GM08714 (cell line): ENCODE results near the gene PCNT.

Source experiments
- H3K4me3 ChIP-seq: fragments of 200-500 bp; sonication (Bioruptor generic); 2 replicates; pipeline ENCODE4 v1.5.1; 2014; ENCODE audit warnings: mild to moderate bottlenecking, low read length, inconsistent platforms
- ZNF274 ChIP-seq: IDR thresholded peaks from 2 replicates; pipeline ENCODE4 v1.6.1; 2012; ENCODE audit warnings: mild to moderate bottlenecking, low read depth, low read length

PCNT gene

DNA sequence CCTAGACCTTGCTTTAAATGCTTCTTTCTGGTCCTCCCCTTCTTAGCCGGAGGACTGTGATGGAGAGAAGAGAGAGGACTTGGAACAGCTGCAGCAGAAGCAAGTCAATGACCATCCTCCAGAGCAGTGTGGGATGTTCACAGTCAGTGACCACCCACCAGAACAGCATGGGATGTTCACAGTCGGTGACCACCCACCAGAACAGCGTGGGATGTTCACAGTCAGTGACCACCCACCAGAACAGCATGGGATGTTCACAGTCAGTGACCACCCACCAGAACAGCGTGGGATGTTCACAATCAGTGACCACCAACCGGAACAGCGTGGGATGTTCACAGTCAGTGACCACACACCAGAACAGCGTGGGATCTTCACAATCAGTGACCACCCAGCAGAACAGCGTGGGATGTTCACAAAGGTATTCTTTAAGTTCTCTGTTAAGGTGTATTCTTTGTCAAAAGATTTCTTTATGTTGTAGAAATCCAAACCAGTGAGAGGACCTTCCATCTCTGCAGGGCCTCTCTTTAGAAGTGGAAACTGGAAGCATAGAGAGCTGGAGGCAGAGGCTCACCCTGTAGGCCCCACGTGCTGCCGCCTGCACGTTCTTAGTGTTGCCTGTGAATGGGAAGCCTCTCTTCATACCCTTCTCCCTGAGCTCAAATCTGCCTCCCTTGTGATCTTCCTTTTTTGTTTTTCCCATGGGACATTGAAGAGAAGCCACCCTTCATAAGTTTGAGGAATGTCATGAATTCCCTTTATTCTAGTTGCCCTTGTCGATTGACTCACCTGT is 10.6 kb downstream of the PCNT start:
- TF ChIP-seq ZNF274, result no peak

DNA sequence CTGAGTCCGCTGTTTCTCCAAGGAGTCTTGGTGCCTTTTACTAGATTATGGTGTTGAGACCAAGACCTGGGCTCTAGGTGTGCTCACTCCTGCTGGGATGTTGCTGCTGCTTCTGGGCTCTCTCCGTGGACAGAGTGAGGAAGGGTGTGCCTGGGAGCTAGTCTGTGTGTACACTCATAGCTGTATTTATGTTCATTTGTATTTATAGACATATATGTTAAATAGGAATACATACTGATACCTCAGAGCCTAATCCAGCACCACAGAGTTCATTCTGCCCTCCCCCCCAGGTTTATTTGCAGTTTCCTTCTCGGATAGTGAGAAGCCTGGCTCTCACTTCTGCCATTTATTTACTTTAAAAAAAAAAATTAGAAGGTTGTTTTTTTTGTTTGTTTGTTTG is 12.6 kb downstream of the PCNT start:
- TF ChIP-seq ZNF274, result no peak
- no peak overlapping the region for H3K4me3 ChIP-seq

More for the DNA sequence above, 10.6 kb downstream of the PCNT start:
- H3K4me3 ChIP-seq, result no peak overlapping the region

DNA sequence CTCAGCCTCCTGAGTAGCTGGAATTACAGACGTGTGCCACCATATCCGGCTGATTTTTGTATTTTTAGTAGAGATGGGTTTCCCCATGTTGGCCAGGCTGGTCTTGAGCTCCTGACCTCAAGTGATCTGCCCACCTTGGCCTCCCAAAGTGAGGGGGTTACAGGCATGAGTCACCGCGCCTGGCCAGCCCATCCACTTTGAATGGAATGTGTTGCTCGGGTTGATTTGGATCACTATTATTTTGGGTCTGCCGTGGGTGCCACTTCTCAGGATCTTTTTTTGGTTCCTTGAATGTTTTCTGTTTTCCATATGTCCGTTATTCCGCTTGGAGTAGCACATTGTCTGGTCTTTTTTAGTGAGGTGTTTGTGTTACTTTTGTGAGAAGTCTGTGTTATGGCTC is 17.0 kb downstream of the PCNT start:
- no peak for TF ChIP-seq ZNF274
- H3K4me3 ChIP-seq, result no peak overlapping the region

DNA sequence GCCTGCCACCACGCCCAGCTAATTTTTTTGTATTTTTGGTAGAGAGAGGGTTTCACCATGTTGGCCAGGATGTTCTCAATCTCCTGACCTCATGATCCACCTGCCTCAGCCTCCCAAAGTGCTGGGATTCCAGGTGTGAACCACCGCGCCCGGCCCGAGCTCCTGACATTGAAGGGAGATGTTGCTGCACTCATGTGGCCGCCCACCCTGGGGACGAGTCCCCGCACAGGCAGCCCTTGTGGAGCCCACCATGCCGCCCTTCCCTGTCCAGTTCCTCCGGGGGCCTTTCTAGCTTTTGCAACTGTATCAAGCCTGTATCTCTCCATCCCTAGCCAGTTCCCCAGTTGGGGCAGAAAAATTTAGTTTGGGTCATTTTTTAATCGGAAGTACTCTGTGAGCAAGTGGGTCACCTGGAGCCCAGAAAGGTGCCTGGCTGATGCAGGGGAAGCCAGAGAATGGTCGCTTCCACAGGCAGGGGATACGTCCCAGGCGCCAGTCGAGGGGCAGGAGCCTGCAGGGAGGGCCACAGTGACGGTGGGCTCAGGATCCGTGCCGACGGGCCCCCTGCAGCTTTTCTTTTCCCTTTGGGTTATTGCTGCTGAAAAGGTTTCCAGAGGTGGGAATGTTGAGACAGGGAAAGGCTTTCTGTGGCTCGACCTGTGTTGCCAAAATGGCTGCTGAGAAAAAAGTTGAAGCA is 20.4 kb downstream of the PCNT start:
- TF ChIP-seq ZNF274, result no peak
- no peak overlapping the region for H3K4me3 ChIP-seq

DNA sequence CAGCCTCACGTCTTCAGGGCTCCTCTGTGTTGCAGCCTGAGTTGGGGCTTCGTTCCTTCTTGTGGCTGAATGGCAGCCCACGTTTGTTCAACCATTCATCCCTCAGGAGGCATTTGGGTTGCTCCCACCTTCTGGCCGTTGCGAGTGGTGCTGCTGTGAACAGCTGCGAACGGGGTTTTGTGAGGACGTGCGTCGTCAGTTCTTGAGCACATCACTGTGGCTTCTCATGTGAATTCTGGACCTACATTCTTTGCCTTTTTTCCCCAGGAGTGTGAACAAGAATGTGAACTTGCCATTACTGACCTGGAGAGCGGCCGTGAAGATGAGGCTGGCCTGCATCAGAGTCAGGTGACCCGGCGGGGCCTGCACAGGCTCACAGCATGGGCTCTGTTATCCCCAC is 21.9 kb downstream of the PCNT start:
- H3K4me3 ChIP-seq, result no peak overlapping the region
- no peak for TF ChIP-seq ZNF274

DNA sequence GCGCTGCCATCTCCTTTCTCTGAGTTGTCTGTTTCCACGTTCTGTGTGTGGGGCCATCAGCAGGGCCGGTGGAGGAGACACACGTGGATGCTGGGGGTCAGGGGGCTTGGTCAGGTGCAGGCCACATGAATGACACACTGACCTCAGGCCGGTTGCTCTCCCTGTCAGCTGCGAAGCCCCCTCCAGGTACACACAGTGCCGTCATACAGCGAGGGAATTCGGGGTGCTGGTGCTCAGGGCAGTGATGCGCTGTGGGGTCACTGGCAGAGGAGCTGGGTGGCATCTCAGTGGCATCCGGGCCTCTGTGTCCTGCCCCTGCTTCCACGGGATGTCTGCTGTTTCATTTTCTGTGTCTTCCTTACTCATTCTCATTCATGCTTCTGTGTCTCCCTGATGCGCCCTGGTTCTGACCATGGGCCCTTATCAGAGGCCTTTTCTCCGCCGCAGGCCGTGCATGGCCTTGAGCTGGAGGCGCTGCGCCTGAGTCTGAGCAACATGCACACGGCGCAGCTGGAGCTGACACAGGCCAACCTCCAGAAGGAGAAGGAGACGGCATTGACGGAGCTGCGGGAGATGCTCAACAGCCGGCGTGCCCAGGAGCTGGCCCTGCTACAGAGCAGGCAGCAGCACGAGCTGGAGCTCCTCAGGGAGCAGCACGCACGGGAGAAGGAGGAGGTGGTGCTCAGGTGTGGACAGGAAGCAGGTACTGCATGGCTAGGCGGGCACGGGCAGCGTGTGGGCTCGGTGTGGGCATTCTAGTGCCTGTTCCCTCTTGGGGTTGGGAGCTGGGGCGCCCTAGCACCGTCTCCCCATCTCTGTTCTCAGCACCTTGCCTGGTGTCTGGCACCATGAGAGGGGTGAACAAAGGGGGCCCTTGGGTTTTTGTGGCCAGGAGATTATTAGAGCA is 22.6 kb downstream of the PCNT start:
- no peak for TF ChIP-seq ZNF274
- H3K4me3 ChIP-seq, result no peak overlapping the region

DNA sequence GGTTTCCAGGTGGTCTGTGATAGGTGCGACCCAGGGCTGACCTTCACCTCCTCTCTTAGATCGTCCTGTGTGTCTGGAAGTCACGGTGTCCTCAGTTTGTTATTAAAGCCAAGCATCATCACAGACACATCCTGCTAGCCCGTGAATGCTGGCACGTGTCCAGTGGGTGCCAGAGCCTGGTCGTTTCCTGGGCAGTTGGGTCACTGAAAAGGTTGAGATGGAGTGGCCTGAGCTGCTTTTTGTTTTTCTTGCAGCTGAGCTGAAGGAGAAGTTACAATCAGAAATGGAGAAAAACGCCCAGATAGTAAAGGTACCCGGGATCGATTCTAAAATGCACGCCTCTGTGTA is 23.2 kb downstream of the PCNT start:
- H3K4me3 ChIP-seq, result no peak overlapping the region
- no peak for TF ChIP-seq ZNF274

DNA sequence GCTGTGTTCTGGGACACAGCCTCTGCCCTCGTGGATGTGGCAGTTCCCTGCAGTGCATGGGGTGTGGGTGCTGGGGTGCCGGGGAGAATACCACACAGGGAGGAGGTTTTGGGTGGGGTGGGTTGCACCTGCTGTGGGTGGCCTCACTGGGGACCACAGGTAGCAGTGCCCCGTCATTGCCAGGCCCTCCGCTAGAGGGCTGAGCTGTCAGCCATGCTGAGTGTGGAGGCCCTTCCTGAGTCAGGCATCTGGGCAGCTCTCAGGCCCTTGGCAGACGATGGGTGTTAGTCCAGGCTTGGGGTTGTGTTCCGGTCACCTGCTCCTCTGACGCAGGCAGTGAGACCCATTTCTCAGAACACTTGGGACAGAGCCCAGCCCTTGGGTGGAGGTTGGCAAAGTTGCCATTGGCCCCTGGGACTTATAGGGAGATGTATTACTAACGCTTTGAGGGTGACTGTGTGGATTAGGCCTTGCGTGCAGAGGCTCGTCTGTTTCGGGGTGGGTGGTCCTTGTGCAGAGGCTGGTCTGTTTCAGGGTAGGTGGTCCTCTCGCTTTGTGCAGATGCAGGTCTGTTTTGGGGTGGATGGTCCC is 23.9 kb downstream of the PCNT start:
- TF ChIP-seq ZNF274, result no peak
- no peak overlapping the region for H3K4me3 ChIP-seq

DNA sequence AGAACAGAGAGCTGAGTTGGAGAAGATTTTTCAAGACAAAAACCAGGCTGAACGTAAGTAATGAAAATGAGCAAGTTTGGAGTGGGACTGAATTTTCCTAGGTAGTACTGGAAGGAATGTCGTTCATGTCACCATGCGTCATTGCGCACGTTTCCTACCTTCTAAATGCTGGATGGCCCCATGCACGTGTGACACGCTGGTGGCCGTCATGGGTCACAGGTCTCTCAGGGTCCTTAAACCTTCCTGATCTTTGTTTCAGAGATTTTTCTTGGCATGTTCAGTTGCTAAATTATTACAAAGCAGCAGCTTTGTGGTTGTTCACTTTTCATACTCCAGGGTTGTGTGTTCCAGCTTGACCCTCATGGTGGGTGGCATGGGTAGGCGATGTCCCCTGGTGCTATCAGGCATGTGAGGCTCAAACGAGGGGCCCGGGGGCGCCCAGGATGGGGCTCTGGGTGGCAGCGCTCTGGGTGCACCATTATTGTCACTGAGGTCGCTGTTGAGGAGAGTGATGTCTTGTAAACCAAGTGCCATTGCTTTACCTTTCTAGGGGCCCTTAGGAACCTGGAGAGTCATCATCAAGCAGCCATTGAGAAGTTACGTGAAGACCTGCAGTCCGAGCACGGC is 25.3 kb downstream of the PCNT start:
- H3K4me3 ChIP-seq, result no peak overlapping the region
- TF ChIP-seq ZNF274, result no peak

DNA sequence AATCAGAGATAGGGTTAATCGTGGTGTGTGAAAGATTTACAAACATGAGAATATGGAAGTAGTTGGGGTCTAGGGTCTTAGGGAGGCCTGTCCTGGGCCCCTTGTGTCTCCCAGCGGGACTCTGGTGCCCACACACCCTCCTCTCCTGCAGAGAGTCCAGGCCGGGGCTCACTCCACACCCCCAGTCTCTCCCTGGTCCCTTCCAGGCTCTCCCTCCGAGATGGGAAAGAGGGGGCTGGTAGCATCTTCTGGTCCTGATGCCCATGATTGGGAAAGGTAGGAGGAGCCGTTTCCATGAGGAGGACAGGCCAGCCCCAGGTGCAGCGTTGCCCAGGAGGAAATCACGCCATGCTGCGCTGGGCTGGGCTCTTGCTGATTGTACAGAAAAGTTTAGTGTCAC is 26.6 kb downstream of the PCNT start:
- TF ChIP-seq ZNF274, result no peak
- no peak overlapping the region for H3K4me3 ChIP-seq

DNA sequence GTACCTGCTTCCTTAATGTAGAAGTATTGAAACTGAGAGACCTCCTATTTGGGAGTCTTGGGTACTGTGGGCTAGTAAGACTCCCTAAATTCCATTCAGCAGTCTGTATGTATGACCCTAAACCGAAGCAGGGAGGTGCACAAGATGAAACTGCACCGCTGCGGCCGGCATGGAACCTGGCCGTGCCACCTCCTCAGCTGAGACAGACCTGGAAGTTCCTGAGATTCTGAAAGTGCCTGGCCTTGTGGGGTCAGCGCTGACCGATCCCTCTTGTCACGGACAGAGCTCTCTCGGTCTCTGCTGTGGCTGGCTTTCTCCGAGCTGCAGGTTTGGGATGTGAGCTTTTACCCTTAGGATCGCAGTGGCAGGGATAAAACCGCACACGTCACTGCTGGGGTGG is 27.0 kb downstream of the PCNT start:
- no peak overlapping the region for H3K4me3 ChIP-seq
- TF ChIP-seq ZNF274, result no peak

DNA sequence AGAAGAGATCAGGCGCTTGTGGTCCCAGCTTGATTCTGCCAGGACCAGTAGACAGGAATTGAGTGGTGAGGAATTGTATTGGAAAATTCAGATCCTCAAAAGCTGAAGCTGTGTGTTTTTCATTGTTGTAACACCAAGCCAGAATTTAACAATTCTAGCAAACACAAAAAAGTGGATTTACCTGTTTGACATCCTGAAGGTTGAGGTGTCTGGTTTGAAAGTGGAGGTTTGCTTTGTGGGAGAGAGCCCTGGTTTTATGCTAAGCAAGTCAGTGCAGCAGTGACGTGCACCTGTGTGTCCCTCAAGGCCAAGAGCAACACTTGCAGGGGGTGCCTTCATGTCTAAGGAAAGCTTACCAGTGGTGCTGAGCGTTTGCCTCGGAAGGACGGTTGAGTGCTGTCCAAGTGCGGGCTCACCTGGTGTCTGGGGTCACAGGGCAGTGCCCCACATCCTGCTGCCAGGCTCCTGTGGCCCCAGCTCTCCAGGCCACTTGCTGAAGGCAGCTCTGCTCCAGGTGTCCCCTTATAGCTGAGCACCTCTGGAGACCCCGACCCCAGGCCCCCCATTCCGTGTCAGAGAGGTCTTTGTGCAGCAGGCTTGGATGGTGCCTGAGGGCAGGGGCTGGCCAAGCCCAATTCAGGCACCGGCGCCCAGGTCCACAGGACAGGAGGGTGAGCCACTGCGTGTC is 27.7 kb downstream of the PCNT start:
- TF ChIP-seq ZNF274, result no peak
- H3K4me3 ChIP-seq, result no peak overlapping the region

DNA sequence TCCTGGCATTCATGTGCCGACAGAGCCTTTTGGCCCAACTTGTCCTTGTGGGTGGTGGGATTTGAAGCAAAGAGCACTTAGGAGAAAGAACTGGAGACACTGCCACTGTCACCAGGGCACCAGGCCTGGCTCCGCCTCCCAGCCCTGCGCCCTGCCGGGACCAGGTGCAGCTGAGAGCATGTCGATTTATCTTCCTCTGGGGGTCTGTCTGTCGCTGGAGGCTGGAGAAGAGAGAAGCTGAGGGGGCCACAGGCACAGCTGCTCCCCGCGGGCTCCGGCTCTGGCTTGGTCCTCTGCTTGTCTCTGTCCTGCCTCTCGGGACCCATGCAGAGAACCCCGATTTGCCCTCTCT is 28.2 kb downstream of the PCNT start:
- TF ChIP-seq ZNF274, result no peak
- no peak overlapping the region for H3K4me3 ChIP-seq
